ENCODE measurements around the gene OR5K3.
"Not testable (repeated sequence)": the region's sequence is repeated elsewhere in the genome, so short reads cannot be mapped to it uniquely, and the experiment has no call there.

OR5K3 gene

GRCh38 chr3:98390366-98390765 is at the start of gene OR5K3:
OR5K3 (plus strand) TSS chr3:98390666; CDS start chr3:98390666, 0 bp downstream.
- no peak for DNase-seq

- no peak for DNase-seq
Measured at GRCh38 chr3:98341758-98342157, 48.7 kb upstream of the OR5K3 start.

- no peak for DNase-seq
Measured at GRCh38 chr3:98343647-98344507, 46.6 kb upstream of the OR5K3 start.

GRCh38 chr3:98350082-98350481 is 40.4 kb upstream of the OR5K3 start:
- no peak for DNase-seq

- no peak for DNase-seq
Measured at GRCh38 chr3:98353554-98353953, 36.9 kb upstream of the OR5K3 start, which contains the start of gene OR5K4. OR5K4 (plus strand) TSS chr3:98353854; CDS start chr3:98353854, 0 bp downstream.

GRCh38 chr3:98359250-98359649 is 31.2 kb upstream of the OR5K3 start:
- DNase-seq: no peak

GRCh38 chr3:98359993-98360675 is 30.3 kb upstream of the OR5K3 start:
- DNase-seq: no peak

GRCh38 chr3:98360681-98361080 is 29.8 kb upstream of the OR5K3 start:
- DNase-seq: no peak

- no peak for DNase-seq
Measured at GRCh38 chr3:98361289-98361688, 29.2 kb upstream of the OR5K3 start.

GRCh38 chr3:98367464-98368246 is 22.8 kb upstream of the OR5K3 start:
- DNase-seq: no peak

- DNase-seq: no peak
Measured at GRCh38 chr3:98371186-98371585, 19.3 kb upstream of the OR5K3 start.

GRCh38 chr3:98371853-98372252 is 18.6 kb upstream of the OR5K3 start:
- DNase-seq: no peak

- DNase-seq: no peak
Measured at GRCh38 chr3:98372445-98372844, 18.0 kb upstream of the OR5K3 start.

- no peak for DNase-seq
Measured at GRCh38 chr3:98376631-98377030, 13.8 kb upstream of the OR5K3 start.

- DNase-seq: no peak
Measured at GRCh38 chr3:98388147-98388546, 2.3 kb upstream of the OR5K3 start.

GRCh38 chr3:98395101-98395500 is 4.6 kb downstream of the OR5K3 start:
- DNase-seq: no peak

GRCh38 chr3:98396482-98396881 is 6.0 kb downstream of the OR5K3 start:
- DNase-seq: not testable (repeated sequence)

- no peak for DNase-seq
Measured at GRCh38 chr3:98398513-98398912, 8.0 kb downstream of the OR5K3 start.

- DNase-seq: no peak
Measured at GRCh38 chr3:98402507-98402906, 12.0 kb downstream of the OR5K3 start.

- DNase-seq: no peak
Measured at GRCh38 chr3:98404010-98404409, 13.5 kb downstream of the OR5K3 start.

GRCh38 chr3:98406034-98406433 is 15.6 kb downstream of the OR5K3 start:
- DNase-seq: no peak

GRCh38 chr3:98432575-98432974 is 42.1 kb downstream of the OR5K3 start:
- DNase-seq: no peak

GRCh38 chr3:98433764-98434163 is 43.3 kb downstream of the OR5K3 start:
- no peak for DNase-seq
